ENCODE results near the gene HOGA1. TPM values are rescaled to one million over a fixed set of nuclear protein-coding genes. Genes with fewer than 3 reads are reported as not detected.
A peak's percentile ranks its signal among the peaks of the same experiment; 100 is the strongest.

The HOGA1 gene
- total RNA-seq, 1 experiment from 2014 or later: 0.08 TPM

- H3K4me3 ChIP-seq (ENCODE audit: low read depth in 2 of 2, low read length in 2 of 2): no peak overlapping the region
- H3K36me3 ChIP-seq (ENCODE audit: control insufficient read depth, insufficient read depth, low read length): no peaks in the 10 kb centered on the region
- in situ Hi-C loops (cut with HindIII; ENCODE audit: low pct_unique_long_range_greater_than_20kb, low sequenced_read_pairs) (no loop called here), intact Hi-C loops (cut with micrococcal nuclease; ENCODE audit: unreplicated experiment) (loop anchor here (5.0 kb wide), 1 partner anchor 44 kb away; the partner anchor contains the start of genes MMS19 and UBTD1)
- TF ChIP-seq POLR2AphosphoS5 (IDR thresholded peaks at IDR 0.05; ENCODE audit: low read depth, low read length): no peak
- TF ChIP-seq REST (IDR thresholded peaks at IDR 0.05; ENCODE audit: insufficient read depth in 1 of 2, low read depth in 2 of 2, low read length in 1 of 2): no peak
- no peak for TF ChIP-seq CTCF (IDR thresholded peaks at IDR 0.05)
- TF ChIP-seq TCF7L2 (IDR thresholded peaks at IDR 0.05; ENCODE audit: low read depth, low read length): no peak
- TF ChIP-seq SIN3A (IDR thresholded peaks at IDR 0.05; ENCODE audit: borderline replicate concordance, insufficient read depth, low read depth, low read length): no peak
- ChIA-PET CTCF (interaction anchor here (0.6 to 1.5 kb wide), 3 partner anchors 13 to 42 kb away, joined by 3 to 4 read pairs (median 4); partner anchors contain the start of gene UBTD1), POLR2A (no interaction called here)
- H3K27me3 ChIP-seq (ENCODE audit: control insufficient read depth, insufficient read depth, low read length): no peaks in the 10 kb centered on the region
- BruUV-seq (replicated peaks): no TSS peak
- H3K4me1 ChIP-seq (ENCODE audit: control insufficient read depth, insufficient read depth, low read length): peaks cover 65% of the 10 kb centered on the region
- no peak for ATAC-seq
- peak overlapping the region; percentile 95 for H3K27ac ChIP-seq (ENCODE audit: low read length)
- DNase-seq (ENCODE audit: low read depth, low spot score): no peak
- no peaks in the 10 kb centered on the region for H3K9me3 ChIP-seq (ENCODE audit: control insufficient read depth, insufficient read depth, low read depth, low read length)
Observed at GRCh38 chr10:97540669-97541500, 43.3 kb upstream of the HOGA1 start.

GRCh38 chr10:97542169-97543024 is 41.8 kb upstream of the HOGA1 start:
- in situ Hi-C loops (cut with HindIII; ENCODE audit: low pct_unique_long_range_greater_than_20kb, low sequenced_read_pairs): no loop called here
- Histone ChIP-seq H3K36me3 (ENCODE audit: control insufficient read depth, insufficient read depth, low read length) (no peaks in the 10 kb centered on the region), H3K27ac (ENCODE audit: low read length) (peak overlapping the region; percentile 95), H3K4me1 (ENCODE audit: control insufficient read depth, insufficient read depth, low read length) (peaks cover 68% of the 10 kb centered on the region), H3K27me3 (ENCODE audit: control insufficient read depth, insufficient read depth, low read length) (no peaks in the 10 kb centered on the region), H3K4me3 (ENCODE audit: low read depth in 2 of 2, low read length in 2 of 2) (peak overlapping the region in 1 of 2 experiments; percentile 1; a peak in 1 of 4 replicates), H3K9me3 (ENCODE audit: control insufficient read depth, insufficient read depth, low read depth, low read length) (no peaks in the 10 kb centered on the region)
- ATAC-seq (peak; percentile 84), DNase-seq (ENCODE audit: low read depth, low spot score) (peak; percentile 82)
- intact Hi-C loops (cut with micrococcal nuclease; ENCODE audit: unreplicated experiment): loop anchor here (5.0 kb wide), 1 partner anchor 45 kb away; the partner anchor contains the start of genes MMS19 and UBTD1
- peak; percentile 51; the same call in 1 of the 2 replicates for TF ChIP-seq POLR2AphosphoS5 (IDR thresholded peaks at IDR 0.05; ENCODE audit: low read depth, low read length)
- no peak for TF ChIP-seq TCF7L2 (IDR thresholded peaks at IDR 0.05; ENCODE audit: low read depth, low read length)
- ChIA-PET POLR2A (no interaction called here), CTCF (interaction anchor here (0.5 to 1.5 kb wide), 4 partner anchors 10 to 44 kb away, joined by 3 to 8 read pairs (median 5); partner anchors contain the start of gene UBTD1)
- BruUV-seq (replicated peaks): no TSS peak

All from Panc1 (cell line).